ENCODE results near the gene FDX1. TPM values are rescaled to one million over a fixed set of nuclear protein-coding genes. Genes with fewer than 3 reads are reported as not detected.

FDX1 gene
- total RNA-seq, 1 experiment from 2014 or later, result 9.1 TPM

GRCh38 chr11:110455718-110456117, 26.0 kb downstream of the FDX1 start:
- H3K4me3 Mint-ChIP-seq (ENCODE audit: low read depth, unreplicated experiment), result no peak overlapping the region
- CTCF ChIA-PET, result no interaction called here
- no peak for TF ChIP-seq CTCF (IDR thresholded peaks at IDR 0.05; ENCODE audit: unreplicated experiment)

DNA sequence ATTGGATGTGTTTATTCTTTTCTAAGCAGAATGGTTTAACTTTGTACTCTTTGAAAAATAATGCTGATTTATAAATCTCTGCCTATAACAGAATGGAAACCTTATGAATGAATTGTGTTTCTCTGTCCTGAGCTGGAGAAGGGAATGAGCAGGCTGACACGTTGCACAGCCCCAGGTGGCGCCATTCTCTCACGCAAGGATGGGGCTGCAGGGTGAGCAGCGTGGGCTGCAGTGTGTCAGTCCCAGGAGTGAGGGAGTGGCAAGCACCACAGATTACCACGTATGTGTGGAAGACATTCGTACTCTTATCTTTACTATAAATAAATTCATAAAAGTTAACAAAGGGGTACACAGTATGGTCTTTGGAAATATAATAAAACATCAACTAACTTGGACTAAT, 33.4 kb downstream of the FDX1 start:
- no peaks in the 10 kb centered on the region for H3K9me3 Mint-ChIP-seq (ENCODE audit: low read depth, unreplicated experiment)
- H3K4me3 Mint-ChIP-seq (ENCODE audit: low read depth, unreplicated experiment), result no peak overlapping the region
- no peak overlapping the region for H3K27ac Mint-ChIP-seq (ENCODE audit: unreplicated experiment)
- no peaks in the 10 kb centered on the region for H3K4me1 Mint-ChIP-seq (ENCODE audit: low read depth, unreplicated experiment)
- intact Hi-C loops (cut with micrococcal nuclease; ENCODE audit: unreplicated experiment), result loop anchor here (10.0 kb wide), 1 partner anchor 982 kb away; no protein-coding TSS in a partner anchor
- CTCF ChIA-PET, result no interaction called here
- no TSS peak for BruUV-seq (replicated peaks)
- H3K27me3 Mint-ChIP-seq (ENCODE audit: unreplicated experiment), result no peaks in the 10 kb centered on the region
- no peak for TF ChIP-seq CTCF (IDR thresholded peaks at IDR 0.05; ENCODE audit: unreplicated experiment)
- DNase-seq, result peak; percentile 21
- H3K36me3 Mint-ChIP-seq (ENCODE audit: insufficient read depth, unreplicated experiment), result no peaks in the 10 kb centered on the region

More at GRCh38 chr11:110455718-110456117, 26.0 kb downstream of the FDX1 start:
- intact Hi-C loops (cut with micrococcal nuclease; ENCODE audit: unreplicated experiment), result no loop called here
- no TSS peak for BruUV-seq (replicated peaks)
- Mint-ChIP-seq H3K4me1 (ENCODE audit: low read depth, unreplicated experiment) (no peaks in the 10 kb centered on the region), H3K27me3 (ENCODE audit: unreplicated experiment) (no peaks in the 10 kb centered on the region), H3K27ac (ENCODE audit: unreplicated experiment) (no peak overlapping the region), H3K9me3 (ENCODE audit: low read depth, unreplicated experiment) (no peaks in the 10 kb centered on the region), H3K36me3 (ENCODE audit: insufficient read depth, unreplicated experiment) (no peaks in the 10 kb centered on the region)
- no peak for DNase-seq

GRCh38 chr11:110465231-110465630, 35.5 kb downstream of the FDX1 start:
- BruUV-seq (replicated peaks), result no TSS peak
- H3K9me3 Mint-ChIP-seq (ENCODE audit: low read depth, unreplicated experiment), result no peaks in the 10 kb centered on the region
- CTCF ChIA-PET, result no interaction called here

GRCh38 chr11:110467556-110467955, 37.8 kb downstream of the FDX1 start:
- peaks cover 8% of the 10 kb centered on the region for H3K4me1 Mint-ChIP-seq (ENCODE audit: low read depth, unreplicated experiment)
- BruUV-seq (replicated peaks), result no TSS peak
- no peak overlapping the region for H3K27ac Mint-ChIP-seq (ENCODE audit: unreplicated experiment)
- H3K36me3 Mint-ChIP-seq (ENCODE audit: insufficient read depth, unreplicated experiment), result peaks cover 5% of the 10 kb centered on the region
- no peaks in the 10 kb centered on the region for H3K27me3 Mint-ChIP-seq (ENCODE audit: unreplicated experiment)
- H3K4me3 Mint-ChIP-seq (ENCODE audit: low read depth, unreplicated experiment), result no peak overlapping the region
- TF ChIP-seq CTCF (IDR thresholded peaks at IDR 0.05; ENCODE audit: unreplicated experiment), result no peak
- CTCF ChIA-PET, result no interaction called here
- H3K9me3 Mint-ChIP-seq (ENCODE audit: low read depth, unreplicated experiment), result no peaks in the 10 kb centered on the region
- intact Hi-C loops (cut with micrococcal nuclease; ENCODE audit: unreplicated experiment), result loop anchor here (10.0 kb wide), 1 partner anchor 977 kb away; no protein-coding TSS in a partner anchor
- no peak for DNase-seq

More at GRCh38 chr11:110465231-110465630, 35.5 kb downstream of the FDX1 start:
- Mint-ChIP-seq H3K27ac (ENCODE audit: unreplicated experiment) (no peak overlapping the region), H3K4me1 (ENCODE audit: low read depth, unreplicated experiment) (no peaks in the 10 kb centered on the region), H3K4me3 (ENCODE audit: low read depth, unreplicated experiment) (no peak overlapping the region), H3K27me3 (ENCODE audit: unreplicated experiment) (no peaks in the 10 kb centered on the region), H3K36me3 (ENCODE audit: insufficient read depth, unreplicated experiment) (no peaks in the 10 kb centered on the region)
- intact Hi-C loops (cut with micrococcal nuclease; ENCODE audit: unreplicated experiment), result loop anchor here (10.0 kb wide), 1 partner anchor 980 kb away; no protein-coding TSS in a partner anchor
- no peak for DNase-seq
- no peak for TF ChIP-seq CTCF (IDR thresholded peaks at IDR 0.05; ENCODE audit: unreplicated experiment)
